Panc1 (cell line): ENCODE data around the gene ABI1.

Experiments
- POLR2AphosphoS5 ChIP-seq: IDR thresholded peaks from 2 replicates; pipeline ENCODE4 v1.6.1; 2012; ENCODE audit warnings: mild to moderate bottlenecking, low read depth, low read length, moderate library complexity
- TF ChIP-seq, protein P1 (sequence below): fragments of 450-650 bp; IDR thresholded peaks from 2 replicates; pipeline ENCODE4 v1.5.1; 2017; ENCODE audit warnings: mild to moderate bottlenecking
- TF ChIP-seq, protein P2 (sequence below), 2 experiments: IDR thresholded peaks; 2 replicates each; pipeline ENCODE4 v1.6.1; 2011 to 2012; ENCODE audit warnings: low read depth in 2 of 2, control low read depth in 1 of 2, low read length in 1 of 2, mild to moderate bottlenecking in 1 of 2, moderate library complexity in 1 of 2; ENCODE audit not compliant: insufficient read depth in 1 of 2

DNA sequence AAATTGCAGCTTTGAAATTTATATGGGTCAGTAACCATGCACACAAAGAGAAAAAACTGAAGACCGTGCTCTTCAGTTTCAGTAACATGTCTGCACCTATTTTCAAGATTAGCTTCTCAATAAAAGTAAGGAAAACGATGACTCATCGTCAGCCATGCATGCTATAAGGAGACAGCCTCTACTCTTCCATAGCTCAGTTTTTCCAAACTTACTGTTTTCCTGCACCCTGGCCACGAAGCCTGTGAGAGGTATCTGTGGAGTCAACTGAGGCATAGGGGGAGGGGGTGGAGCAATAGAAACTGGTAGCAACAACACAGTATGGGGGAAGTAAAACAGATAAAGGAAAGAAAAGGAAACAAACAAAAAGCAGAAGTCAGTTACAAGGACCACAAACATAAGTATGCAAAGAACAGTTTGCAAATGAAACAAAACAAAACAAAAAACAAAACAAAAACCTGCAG lies 105.3 kb downstream of the ABI1 start:
- TF ChIP-seq, protein P1, sequence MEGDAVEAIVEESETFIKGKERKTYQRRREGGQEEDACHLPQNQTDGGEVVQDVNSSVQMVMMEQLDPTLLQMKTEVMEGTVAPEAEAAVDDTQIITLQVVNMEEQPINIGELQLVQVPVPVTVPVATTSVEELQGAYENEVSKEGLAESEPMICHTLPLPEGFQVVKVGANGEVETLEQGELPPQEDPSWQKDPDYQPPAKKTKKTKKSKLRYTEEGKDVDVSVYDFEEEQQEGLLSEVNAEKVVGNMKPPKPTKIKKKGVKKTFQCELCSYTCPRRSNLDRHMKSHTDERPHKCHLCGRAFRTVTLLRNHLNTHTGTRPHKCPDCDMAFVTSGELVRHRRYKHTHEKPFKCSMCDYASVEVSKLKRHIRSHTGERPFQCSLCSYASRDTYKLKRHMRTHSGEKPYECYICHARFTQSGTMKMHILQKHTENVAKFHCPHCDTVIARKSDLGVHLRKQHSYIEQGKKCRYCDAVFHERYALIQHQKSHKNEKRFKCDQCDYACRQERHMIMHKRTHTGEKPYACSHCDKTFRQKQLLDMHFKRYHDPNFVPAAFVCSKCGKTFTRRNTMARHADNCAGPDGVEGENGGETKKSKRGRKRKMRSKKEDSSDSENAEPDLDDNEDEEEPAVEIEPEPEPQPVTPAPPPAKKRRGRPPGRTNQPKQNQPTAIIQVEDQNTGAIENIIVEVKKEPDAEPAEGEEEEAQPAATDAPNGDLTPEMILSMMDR: no peak
- no peak for TF ChIP-seq POLR2AphosphoS5
- TF ChIP-seq, protein P2, sequence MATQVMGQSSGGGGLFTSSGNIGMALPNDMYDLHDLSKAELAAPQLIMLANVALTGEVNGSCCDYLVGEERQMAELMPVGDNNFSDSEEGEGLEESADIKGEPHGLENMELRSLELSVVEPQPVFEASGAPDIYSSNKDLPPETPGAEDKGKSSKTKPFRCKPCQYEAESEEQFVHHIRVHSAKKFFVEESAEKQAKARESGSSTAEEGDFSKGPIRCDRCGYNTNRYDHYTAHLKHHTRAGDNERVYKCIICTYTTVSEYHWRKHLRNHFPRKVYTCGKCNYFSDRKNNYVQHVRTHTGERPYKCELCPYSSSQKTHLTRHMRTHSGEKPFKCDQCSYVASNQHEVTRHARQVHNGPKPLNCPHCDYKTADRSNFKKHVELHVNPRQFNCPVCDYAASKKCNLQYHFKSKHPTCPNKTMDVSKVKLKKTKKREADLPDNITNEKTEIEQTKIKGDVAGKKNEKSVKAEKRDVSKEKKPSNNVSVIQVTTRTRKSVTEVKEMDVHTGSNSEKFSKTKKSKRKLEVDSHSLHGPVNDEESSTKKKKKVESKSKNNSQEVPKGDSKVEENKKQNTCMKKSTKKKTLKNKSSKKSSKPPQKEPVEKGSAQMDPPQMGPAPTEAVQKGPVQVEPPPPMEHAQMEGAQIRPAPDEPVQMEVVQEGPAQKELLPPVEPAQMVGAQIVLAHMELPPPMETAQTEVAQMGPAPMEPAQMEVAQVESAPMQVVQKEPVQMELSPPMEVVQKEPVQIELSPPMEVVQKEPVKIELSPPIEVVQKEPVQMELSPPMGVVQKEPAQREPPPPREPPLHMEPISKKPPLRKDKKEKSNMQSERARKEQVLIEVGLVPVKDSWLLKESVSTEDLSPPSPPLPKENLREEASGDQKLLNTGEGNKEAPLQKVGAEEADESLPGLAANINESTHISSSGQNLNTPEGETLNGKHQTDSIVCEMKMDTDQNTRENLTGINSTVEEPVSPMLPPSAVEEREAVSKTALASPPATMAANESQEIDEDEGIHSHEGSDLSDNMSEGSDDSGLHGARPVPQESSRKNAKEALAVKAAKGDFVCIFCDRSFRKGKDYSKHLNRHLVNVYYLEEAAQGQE (IDR thresholded peaks at IDR 0.05; ENCODE audit: insufficient read depth in 1 of 2, low read depth in 2 of 2, low read length in 1 of 2): no peak
